ENCODE results near the gene TSPAN16.

The TSPAN16 gene

DNA sequence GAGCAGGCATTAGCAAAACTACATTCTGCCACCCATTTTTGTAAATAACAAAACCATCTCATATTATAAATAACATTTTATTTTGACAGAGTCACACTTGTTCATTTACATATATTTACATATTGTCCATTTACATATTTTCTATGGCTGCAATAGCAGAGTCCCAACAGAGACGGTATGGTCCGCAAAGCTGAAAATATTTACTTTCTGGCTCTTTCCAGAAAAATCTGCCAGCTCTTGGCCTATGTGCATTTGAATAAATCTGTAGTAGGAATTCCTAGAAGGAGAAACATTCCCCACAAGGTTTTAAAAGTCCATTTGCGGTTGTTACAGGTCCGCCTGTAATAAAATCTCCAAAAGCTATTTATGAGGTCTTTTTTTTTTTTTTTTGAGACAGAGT lies 5.7 kb upstream of the TSPAN16 start:
- no peak overlapping the region for H3K4me3 ChIP-seq (ENCODE audit: low read depth, low read length)
- in situ Hi-C loops (cut with HindIII; ENCODE audit: low sequenced_read_pairs), result no loop called here
- TF ChIP-seq, protein P1, sequence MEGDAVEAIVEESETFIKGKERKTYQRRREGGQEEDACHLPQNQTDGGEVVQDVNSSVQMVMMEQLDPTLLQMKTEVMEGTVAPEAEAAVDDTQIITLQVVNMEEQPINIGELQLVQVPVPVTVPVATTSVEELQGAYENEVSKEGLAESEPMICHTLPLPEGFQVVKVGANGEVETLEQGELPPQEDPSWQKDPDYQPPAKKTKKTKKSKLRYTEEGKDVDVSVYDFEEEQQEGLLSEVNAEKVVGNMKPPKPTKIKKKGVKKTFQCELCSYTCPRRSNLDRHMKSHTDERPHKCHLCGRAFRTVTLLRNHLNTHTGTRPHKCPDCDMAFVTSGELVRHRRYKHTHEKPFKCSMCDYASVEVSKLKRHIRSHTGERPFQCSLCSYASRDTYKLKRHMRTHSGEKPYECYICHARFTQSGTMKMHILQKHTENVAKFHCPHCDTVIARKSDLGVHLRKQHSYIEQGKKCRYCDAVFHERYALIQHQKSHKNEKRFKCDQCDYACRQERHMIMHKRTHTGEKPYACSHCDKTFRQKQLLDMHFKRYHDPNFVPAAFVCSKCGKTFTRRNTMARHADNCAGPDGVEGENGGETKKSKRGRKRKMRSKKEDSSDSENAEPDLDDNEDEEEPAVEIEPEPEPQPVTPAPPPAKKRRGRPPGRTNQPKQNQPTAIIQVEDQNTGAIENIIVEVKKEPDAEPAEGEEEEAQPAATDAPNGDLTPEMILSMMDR (IDR thresholded peaks at IDR 0.05; ENCODE audit: low read depth, low read length), result no peak
- DNase-seq (ENCODE audit: low read depth, low spot score), result no peak

DNA sequence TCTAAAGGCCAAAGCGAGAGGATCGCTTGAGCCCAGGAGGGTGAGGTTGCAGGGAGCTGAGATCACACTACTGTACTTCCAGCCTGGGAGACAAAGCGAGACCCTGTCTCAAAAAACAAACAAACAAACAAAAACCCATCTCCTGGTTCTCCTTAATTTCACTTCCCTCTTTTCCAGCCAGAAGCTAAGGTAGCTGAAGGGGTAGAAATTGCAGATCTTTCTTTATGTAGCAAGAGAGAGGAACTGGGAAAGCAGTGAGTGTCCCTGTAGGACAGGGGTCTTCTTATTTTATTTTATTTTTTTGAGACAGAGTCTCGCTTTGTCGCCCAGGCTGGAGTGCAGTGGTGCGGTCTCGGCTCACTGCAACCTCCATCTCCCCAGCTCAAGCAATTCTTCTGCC lies 4.5 kb upstream of the TSPAN16 start:
- no peak for DNase-seq (ENCODE audit: low read depth, low spot score)
- TF ChIP-seq, protein P1 (IDR thresholded peaks at IDR 0.05; ENCODE audit: low read depth, low read length), result no peak
- in situ Hi-C loops (cut with HindIII; ENCODE audit: low sequenced_read_pairs), result no loop called here
- H3K4me3 ChIP-seq (ENCODE audit: low read depth, low read length), result no peak overlapping the region

DNA sequence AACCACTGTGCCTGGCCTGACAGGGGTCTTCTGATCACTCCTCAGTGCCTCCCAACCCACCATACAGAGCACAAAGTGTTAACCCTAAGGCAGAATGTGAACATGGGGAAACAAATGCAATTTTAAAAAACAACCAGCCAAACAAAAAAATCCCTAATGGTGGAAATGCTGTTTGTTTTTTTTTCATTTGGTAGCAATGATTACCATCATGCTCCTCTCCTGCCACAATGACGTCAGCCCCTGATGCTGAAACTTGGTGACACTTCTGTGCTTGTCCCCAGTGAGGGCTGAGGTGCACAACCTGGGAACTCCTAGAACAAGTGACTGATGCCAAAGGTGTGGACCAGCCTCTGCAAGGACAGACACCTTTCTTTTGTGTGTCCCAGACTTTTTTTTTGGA lies 4.0 kb upstream of the TSPAN16 start:
- in situ Hi-C loops (cut with HindIII; ENCODE audit: low sequenced_read_pairs), result no loop called here
- TF ChIP-seq, protein P1 (IDR thresholded peaks at IDR 0.05; ENCODE audit: low read depth, low read length), result no peak

DNA sequence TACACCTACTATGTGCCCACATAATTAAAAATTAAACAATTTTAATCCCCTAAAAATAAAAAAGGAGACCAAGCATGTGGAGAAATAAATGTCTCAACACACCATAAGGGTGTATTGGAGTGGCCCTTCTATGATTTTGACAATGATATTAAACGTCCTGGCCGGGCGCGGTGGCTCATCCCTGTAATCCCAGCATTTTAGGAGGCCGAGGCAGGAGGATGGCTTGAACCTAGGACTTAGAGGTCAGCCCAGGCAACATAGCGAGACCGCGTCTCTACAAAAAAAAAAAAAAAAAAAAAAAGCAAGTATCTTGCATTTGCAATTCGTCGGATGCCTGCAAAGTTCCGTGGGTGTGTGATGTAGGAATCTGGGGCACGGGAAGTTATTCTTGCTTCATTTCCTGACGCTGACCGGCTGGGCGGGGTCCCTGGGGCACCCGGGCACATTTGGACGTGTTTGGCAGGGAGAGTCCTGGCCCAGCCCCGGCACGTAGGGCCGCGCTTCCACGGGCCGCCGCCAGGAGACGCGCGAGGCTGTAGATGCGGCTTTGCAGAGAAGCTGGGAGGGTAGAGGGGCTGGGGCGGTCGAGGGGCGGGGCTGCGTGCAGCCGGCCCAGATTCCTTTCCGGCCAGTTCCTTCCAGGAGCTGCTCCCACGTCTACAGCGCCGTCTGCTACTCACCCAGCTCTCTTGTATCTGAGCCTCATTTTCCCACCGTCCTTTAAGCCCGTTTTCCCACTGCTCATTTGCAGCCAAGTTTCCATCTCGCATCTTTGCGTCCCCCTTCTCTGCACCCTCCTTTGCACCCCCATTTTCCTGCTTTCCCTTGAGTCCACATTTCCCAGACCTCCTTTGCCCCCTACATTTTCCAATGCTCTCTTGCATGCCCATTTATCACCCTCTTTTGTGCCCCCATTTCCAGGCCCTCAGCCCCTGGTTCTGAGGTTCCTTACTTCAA lies 2.2 kb upstream of the TSPAN16 start:
- TF ChIP-seq, protein P1 (IDR thresholded peaks at IDR 0.05; ENCODE audit: low read depth, low read length), result peak; percentile 99
- H3K4me3 ChIP-seq (ENCODE audit: low read depth, low read length), result peak overlapping the region; percentile 26
- in situ Hi-C loops (cut with HindIII; ENCODE audit: low sequenced_read_pairs), result no loop called here
- DNase-seq (ENCODE audit: low read depth, low spot score), result peak; percentile 88

More for the DNA sequence above, 4.0 kb upstream of the TSPAN16 start:
- no peak overlapping the region for H3K4me3 ChIP-seq (ENCODE audit: low read depth, low read length)
- DNase-seq (ENCODE audit: low read depth, low spot score), result no peak

DNA sequence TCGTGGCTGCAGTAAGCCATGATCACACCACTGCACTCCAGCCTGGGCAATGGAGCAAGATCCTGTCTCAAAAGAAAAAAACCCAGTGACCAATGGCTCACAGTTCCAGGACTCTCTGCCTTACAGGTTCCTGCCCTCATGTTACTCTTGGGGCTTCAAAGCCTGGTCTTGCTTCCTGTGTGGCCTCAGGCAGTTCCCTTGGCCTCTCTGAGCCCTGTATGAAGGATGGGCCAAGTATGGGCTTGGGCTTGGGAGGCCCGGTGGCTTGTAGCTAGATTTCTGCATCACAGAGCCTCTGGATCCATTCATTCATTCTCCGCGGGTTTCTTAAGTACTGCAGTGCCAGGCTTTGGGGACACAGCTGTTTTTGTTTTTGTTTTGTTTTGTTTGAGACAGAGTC lies 780 bp upstream of the TSPAN16 start:
- in situ Hi-C loops (cut with HindIII; ENCODE audit: low sequenced_read_pairs), result no loop called here
- no peak for DNase-seq (ENCODE audit: low read depth, low spot score)
- no peak overlapping the region for H3K4me3 ChIP-seq (ENCODE audit: low read depth, low read length)
- TF ChIP-seq, protein P1 (IDR thresholded peaks at IDR 0.05; ENCODE audit: low read depth, low read length), result no peak

DNA sequence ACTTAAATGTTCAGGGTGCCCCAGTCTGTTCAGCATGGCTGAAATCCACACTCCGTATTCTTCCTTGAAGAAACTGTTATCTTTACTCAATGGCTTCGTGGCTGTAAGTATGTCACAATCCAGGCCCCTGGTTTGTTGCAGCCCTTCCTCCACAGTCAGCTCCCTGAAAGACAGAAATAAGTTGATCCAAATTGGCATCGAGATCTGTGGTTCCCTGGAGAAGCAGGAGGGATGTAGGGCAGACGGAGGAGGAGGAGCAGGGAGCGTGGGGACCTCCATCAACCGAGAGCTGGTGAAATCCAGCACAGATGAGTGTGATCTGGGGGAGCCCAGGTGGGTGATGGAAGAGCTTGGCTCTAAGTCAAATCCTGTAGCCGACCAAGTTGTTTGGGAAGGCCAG lies 304 bp downstream of the TSPAN16 start:
- H3K4me3 ChIP-seq (ENCODE audit: low read depth, low read length), result no peak overlapping the region
- no peak for DNase-seq (ENCODE audit: low read depth, low spot score)
- in situ Hi-C loops (cut with HindIII; ENCODE audit: low sequenced_read_pairs), result no loop called here
- TF ChIP-seq, protein P1 (IDR thresholded peaks at IDR 0.05; ENCODE audit: low read depth, low read length), result no peak
